Neural progenitor cell (in vitro differentiated cells): ENCODE data around the gene CTTNBP2NL. TPM values are rescaled to one million over a fixed set of nuclear protein-coding genes. Genes with fewer than 3 reads are reported as not detected.
"Not testable (repeated sequence)": the region's sequence is repeated elsewhere in the genome, so short reads cannot be mapped to it uniquely, and the experiment has no call there.

Source experiments
- DNase-seq: peaks from one replicate; pipeline ENCODE4 v3.0.0-alpha.2; 2016; ENCODE audit warnings: low spot score
- H2AFZ ChIP-seq: fragments of 200-600 bp; sonication (generic); replicated peaks from 2 replicates; pipeline ENCODE4 v1.6.1; 2016; ENCODE audit warnings: antibody characterized with exemption
- H3F3A ChIP-seq: fragments of 200-600 bp; sonication (generic); 2 replicates; pipeline ENCODE4 v1.6.1; 2016; ENCODE audit warnings: antibody characterized with exemption, low read depth
- H3K27ac ChIP-seq: fragments of 200-600 bp; sonication (generic); 2 replicates; pipeline ENCODE4 v1.5.1; 2016; ENCODE audit warnings: mild to moderate bottlenecking
- H3K27me3 ChIP-seq: fragments of 200-600 bp; sonication (generic); 2 replicates; pipeline ENCODE4 v1.6.1; 2016; ENCODE audit warnings: mild to moderate bottlenecking, moderate library complexity
- H3K36me3 ChIP-seq: fragments of 200-600 bp; sonication (generic); 2 replicates; pipeline ENCODE4 v1.5.1; 2016
- H3K4me1 ChIP-seq: fragments of 200-600 bp; sonication (generic); 2 replicates; pipeline ENCODE4 v1.6.1; 2016; ENCODE audit warnings: mixed run types
- H3K4me2 ChIP-seq: fragments of 200-600 bp; sonication (generic); 2 replicates; pipeline ENCODE4 v1.6.1; 2016
- H3K4me3 ChIP-seq: fragments of 200-600 bp; sonication (generic); 2 replicates; pipeline ENCODE4 v1.5.1; 2016
- H3K79me2 ChIP-seq: fragments of 200-600 bp; sonication (generic); 2 replicates; pipeline ENCODE4 v1.6.1; 2016; ENCODE audit warnings: low read depth
- H3K9ac ChIP-seq: fragments of 200-600 bp; sonication (generic); 2 replicates; pipeline ENCODE4 v1.6.1; 2016
- H3K9me3 ChIP-seq: fragments of 200-600 bp; sonication (generic); 2 replicates; pipeline ENCODE4 v1.5.1; 2016; ENCODE audit warnings: low read depth
- H4K20me1 ChIP-seq: fragments of 200-600 bp; sonication (generic); 2 replicates; pipeline ENCODE4 v1.6.1; 2016; ENCODE audit warnings: low read depth
- H3K27ac Mint-ChIP-seq: 3 replicates; pipeline ENCODE4 v1.8.0; 2021; ENCODE audit warnings: mixed read lengths
- H3K27me3 Mint-ChIP-seq: 2 replicates; pipeline ENCODE4 v1.8.0; 2022; ENCODE audit warnings: low read depth, mild to moderate bottlenecking, inconsistent platforms, moderate library complexity, mixed read lengths; ENCODE audit not compliant: insufficient read depth
- H3K36me3 Mint-ChIP-seq: 3 replicates; pipeline ENCODE4 v1.8.0; 2021; ENCODE audit warnings: mixed read lengths
- H3K4me1 Mint-ChIP-seq: 3 replicates; pipeline ENCODE4 v1.8.0; 2021; ENCODE audit warnings: mixed read lengths
- H3K4me3 Mint-ChIP-seq: 3 replicates; pipeline ENCODE4 v1.8.0; 2021; ENCODE audit warnings: mild to moderate bottlenecking, moderate library complexity, mixed read lengths
- H3K9me3 Mint-ChIP-seq: 3 replicates; pipeline ENCODE4 v1.8.0; 2020; ENCODE audit warnings: mixed read lengths
- CTCF ChIP-seq: fragments of 200-600 bp; sonication (generic); IDR thresholded peaks from 2 replicates; pipeline ENCODE4 v1.5.1; 2017; ENCODE audit warnings: antibody characterized with exemption, mild to moderate bottlenecking
- EZH2 ChIP-seq: fragments of 200-600 bp; sonication (generic); IDR thresholded peaks from 2 replicates; pipeline ENCODE4 v1.6.1; 2017; ENCODE audit warnings: antibody characterized with exemption, mild to moderate bottlenecking, moderate library complexity
- EZH2phosphoT487 ChIP-seq: fragments of 200-600 bp; sonication (generic); IDR thresholded peaks from 2 replicates; pipeline ENCODE4 v1.6.1; 2017; ENCODE audit warnings: antibody characterized with exemption
- total RNA-seq: library from RNA; depleted of rRNA; stranded (reverse); fragments of >200 nt; gene quantifications from 2 replicates; pipeline ENCODE4 v1.2.3, GENCODE V29; 2015; ENCODE audit warnings: low replicate concordance

Gene CTTNBP2NL
- total RNA-seq, 1 donor from 2014 or later = 27.2 TPM

GRCh38 chr1:112396653-112397471, 848 bp downstream of the CTTNBP2NL start:
- Histone ChIP-seq H3K27me3 (no peaks in the 10 kb centered on the region), H3K9me3 (no peaks in the 10 kb centered on the region), H2AFZ (peak overlapping the region; percentile 45), H3K27ac (peak overlapping the region; percentile 70), H3K4me2 (peak overlapping the region; percentile 79), H3K79me2 (peaks cover 58% of the 10 kb centered on the region), H3K9ac (peak overlapping the region; percentile 84), H4K20me1 (peaks cover 53% of the 10 kb centered on the region), H3F3A (peaks cover 4% of the 10 kb centered on the region), H3K4me1 (peaks cover 23% of the 10 kb centered on the region), H3K36me3 (no peaks in the 10 kb centered on the region), H3K4me3 (peak overlapping the region; percentile 96)
- peak; percentile 65 for DNase-seq
- Mint-ChIP-seq H3K36me3 (peaks cover 4% of the 10 kb centered on the region), H3K4me3 (peak overlapping the region; percentile 99), H3K9me3 (no peaks in the 10 kb centered on the region), H3K27me3 (no peaks in the 10 kb centered on the region), H3K4me1 (peaks cover 52% of the 10 kb centered on the region), H3K27ac (peak overlapping the region; percentile 93)
- TF ChIP-seq EZH2phosphoT487 = no peak
- no peak for TF ChIP-seq CTCF
- no peak for TF ChIP-seq EZH2

GRCh38 chr1:112397841-112398240, 1.8 kb downstream of the CTTNBP2NL start:
- H3K36me3 Mint-ChIP-seq = peaks cover 6% of the 10 kb centered on the region
- H3K9me3 Mint-ChIP-seq = no peaks in the 10 kb centered on the region
- Histone ChIP-seq H3K4me3 (peak overlapping the region; percentile 96), H3K27ac (no peak overlapping the region), H3K9ac (peak overlapping the region; percentile 84), H3K27me3 (no peaks in the 10 kb centered on the region), H3K79me2 (peaks cover 68% of the 10 kb centered on the region), H3K4me1 (peaks cover 26% of the 10 kb centered on the region), H4K20me1 (peaks cover 63% of the 10 kb centered on the region), H3K4me2 (peak overlapping the region; percentile 79), H3K36me3 (no peaks in the 10 kb centered on the region), H3F3A (peaks cover 4% of the 10 kb centered on the region), H3K9me3 (no peaks in the 10 kb centered on the region), H2AFZ (no peak overlapping the region)
- TF ChIP-seq EZH2phosphoT487 (no peak), EZH2 (no peak), CTCF (no peak)
- peak overlapping the region; percentile 99 for H3K4me3 Mint-ChIP-seq
- H3K27me3 Mint-ChIP-seq = no peaks in the 10 kb centered on the region
- DNase-seq = no peak
- peaks cover 56% of the 10 kb centered on the region for H3K4me1 Mint-ChIP-seq
- H3K27ac Mint-ChIP-seq = no peak overlapping the region

GRCh38 chr1:112399456-112399855, 3.4 kb downstream of the CTTNBP2NL start:
- peaks cover 79% of the 10 kb centered on the region for H4K20me1 ChIP-seq
- no peaks in the 10 kb centered on the region for H3K27me3 Mint-ChIP-seq
- H3K9me3 Mint-ChIP-seq = no peaks in the 10 kb centered on the region
- H3K9ac ChIP-seq = no peak overlapping the region
- H3K4me3 ChIP-seq = no peak overlapping the region
- H3K4me1 Mint-ChIP-seq = peaks cover 62% of the 10 kb centered on the region
- DNase-seq = no peak
- H3K4me3 Mint-ChIP-seq = no peak overlapping the region
- H3K4me2 ChIP-seq = no peak overlapping the region
- H3K36me3 Mint-ChIP-seq = peaks cover 11% of the 10 kb centered on the region
- no peaks in the 10 kb centered on the region for H3K36me3 ChIP-seq
- H3K79me2 ChIP-seq = peaks cover 84% of the 10 kb centered on the region
- H3F3A ChIP-seq = peaks cover 7% of the 10 kb centered on the region
- H3K27ac ChIP-seq = no peak overlapping the region
- TF ChIP-seq EZH2 = no peak
- TF ChIP-seq EZH2phosphoT487 = no peak
- no peak for TF ChIP-seq CTCF
- H3K27me3 ChIP-seq = no peaks in the 10 kb centered on the region
- H3K4me1 ChIP-seq = peaks cover 37% of the 10 kb centered on the region
- no peaks in the 10 kb centered on the region for H3K9me3 ChIP-seq
- no peak overlapping the region for H3K27ac Mint-ChIP-seq
- no peak overlapping the region for H2AFZ ChIP-seq

- peaks cover 37% of the 10 kb centered on the region for H3K4me1 ChIP-seq
- not testable (repeated sequence) for H3K27ac ChIP-seq, H3K4me3 Mint-ChIP-seq, H3K36me3 ChIP-seq, H3K4me2 ChIP-seq, H3K4me3 ChIP-seq, H3K27me3 Mint-ChIP-seq, H3K9me3 ChIP-seq, H3K27me3 ChIP-seq, H3K9me3 Mint-ChIP-seq, H3K27ac Mint-ChIP-seq, H2AFZ ChIP-seq, H3K9ac ChIP-seq, DNase-seq, H3F3A ChIP-seq
- peaks cover 96% of the 10 kb centered on the region for H3K79me2 ChIP-seq
- peaks cover 15% of the 10 kb centered on the region for H3K36me3 Mint-ChIP-seq
- H3K4me1 Mint-ChIP-seq = peaks cover 53% of the 10 kb centered on the region
- H4K20me1 ChIP-seq = peaks cover 92% of the 10 kb centered on the region
These were observed 4.7 kb downstream of the CTTNBP2NL start for GRCh38 chr1:112400706-112401105.
